ENCODE results near the gene FBXL3.

- no peak for TF ChIP-seq CTCF (IDR thresholded peaks at IDR 0.05)
- TF ChIP-seq POLR2A (IDR thresholded peaks at IDR 0.05) = no peak
- TF ChIP-seq POLR2AphosphoS5 (IDR thresholded peaks at IDR 0.05; ENCODE audit: insufficient read depth in 1 of 2, low read depth in 1 of 2) = no peak
Observed at GRCh38 chr13:77055158-77055557, 28.2 kb upstream of the FBXL3 start.
